H9 (cell line): ENCODE measurements around the gene BLNK. TPM values are rescaled to one million over a fixed set of nuclear protein-coding genes. Genes with fewer than 3 reads are reported as not detected.

Experiments used
- DNase-seq: peaks from one replicate; pipeline ENCODE4 v3.0.0-alpha.2; 2017
- H2AFZ ChIP-seq: one replicate; pipeline ENCODE4 v1.6.1; 2013; ENCODE audit warnings: mild to moderate bottlenecking, low read length, control low read depth, moderate library complexity
- H2AK5ac ChIP-seq: 2 replicates; pipeline ENCODE4 v1.6.1; 2013; ENCODE audit warnings: low read length, control low read depth, mixed read lengths; ENCODE audit not compliant: insufficient read length
- H2BK120ac ChIP-seq: one replicate; pipeline ENCODE4 v1.6.1; 2013; ENCODE audit warnings: low read depth, mild to moderate bottlenecking, low read length, control low read depth, inconsistent platforms; ENCODE audit not compliant: poor library complexity, severe bottlenecking
- H2BK12ac ChIP-seq: 2 replicates; pipeline ENCODE4 v1.6.1; 2013; ENCODE audit warnings: low read length, control low read depth, mixed read lengths, low read depth; ENCODE audit not compliant: insufficient read length
- H2BK15ac ChIP-seq: 2 replicates; pipeline ENCODE4 v1.6.1; 2013; ENCODE audit warnings: low read depth, low read length, control low read depth
- H2BK20ac ChIP-seq: one replicate; pipeline ENCODE4 v1.6.1; 2013; ENCODE audit warnings: low read depth, mild to moderate bottlenecking, low read length, control low read depth, inconsistent platforms; ENCODE audit not compliant: poor library complexity, severe bottlenecking
- H2BK5ac ChIP-seq: 2 replicates; pipeline ENCODE4 v1.6.1; 2013; ENCODE audit warnings: low read length, control low read depth, mixed read lengths; ENCODE audit not compliant: insufficient read length
- H3K14ac ChIP-seq: 2 replicates; pipeline ENCODE4 v1.6.1; 2013; ENCODE audit warnings: low read length, control low read depth; ENCODE audit not compliant: insufficient read depth
- H3K18ac ChIP-seq: 2 replicates; pipeline ENCODE4 v1.6.1; 2013; ENCODE audit warnings: low read depth, mild to moderate bottlenecking, mixed read lengths, low read length, control low read depth; ENCODE audit not compliant: insufficient read length
- H3K23ac ChIP-seq: 2 replicates; pipeline ENCODE4 v1.6.1; 2013; ENCODE audit warnings: low read length, control low read depth, mixed read lengths, low read depth; ENCODE audit not compliant: insufficient read length
- H3K23me2 ChIP-seq: 2 replicates; pipeline ENCODE4 v1.6.1; 2013; ENCODE audit warnings: low read depth, mild to moderate bottlenecking, mixed read lengths, low read length, control low read depth; ENCODE audit not compliant: insufficient read length, poor library complexity, severe bottlenecking
- H3K27ac ChIP-seq: 2 replicates; pipeline ENCODE4 v1.5.1; 2013; ENCODE audit warnings: low read length, control low read depth, mixed read lengths, low read depth; ENCODE audit not compliant: insufficient read length
- H3K27me3 ChIP-seq: 2 replicates; pipeline ENCODE4 v1.6.1; 2013; ENCODE audit warnings: low read length, control low read depth, inconsistent platforms; ENCODE audit not compliant: insufficient read depth
- H3K4ac ChIP-seq: 2 replicates; pipeline ENCODE4 v1.6.1; 2013; ENCODE audit warnings: low read depth, mild to moderate bottlenecking, control low read depth, inconsistent platforms, low read length, moderate library complexity
- H3K4me1 ChIP-seq: 2 replicates; pipeline ENCODE4 v1.6.1; 2013; ENCODE audit warnings: low read length, control low read depth, inconsistent platforms; ENCODE audit not compliant: insufficient read depth
- H3K4me2 ChIP-seq: 2 replicates; pipeline ENCODE4 v1.6.1; 2013; ENCODE audit warnings: low read length, control low read depth, mixed read lengths; ENCODE audit not compliant: insufficient read length, insufficient read depth
- H3K56ac ChIP-seq: 2 replicates; pipeline ENCODE4 v1.6.1; 2013; ENCODE audit warnings: low read depth, mild to moderate bottlenecking, mixed read lengths, low read length, control low read depth; ENCODE audit not compliant: insufficient read length
- H3K79me1 ChIP-seq: 2 replicates; pipeline ENCODE4 v1.6.1; 2013; ENCODE audit warnings: low read depth, mild to moderate bottlenecking, moderate library complexity, low read length, control low read depth, inconsistent platforms; ENCODE audit not compliant: insufficient read depth, poor library complexity, severe bottlenecking
- H3K79me2 ChIP-seq: 2 replicates; pipeline ENCODE4 v1.6.1; 2013; ENCODE audit warnings: low read length, control low read depth, inconsistent platforms; ENCODE audit not compliant: insufficient read depth
- H3K9ac ChIP-seq: 2 replicates; pipeline ENCODE4 v1.6.1; 2013; ENCODE audit warnings: low read length, control low read depth, mixed read lengths; ENCODE audit not compliant: insufficient read length; ENCODE audit errors: extremely low read depth
- H3K9me3 ChIP-seq: one replicate; pipeline ENCODE4 v1.6.1; 2013; ENCODE audit warnings: low read depth, low read length, inconsistent platforms; ENCODE audit not compliant: control insufficient read depth
- H3T11ph ChIP-seq: one replicate; pipeline ENCODE4 v1.6.1; 2013; ENCODE audit warnings: mild to moderate bottlenecking, low read length, control low read depth, inconsistent platforms
- H4K20me1 ChIP-seq: one replicate; pipeline ENCODE4 v1.6.1; 2013; ENCODE audit not compliant: control insufficient read depth, insufficient read length, insufficient read depth
- H4K5ac ChIP-seq: 2 replicates; pipeline ENCODE4 v1.6.1; 2013; ENCODE audit warnings: low read depth, mild to moderate bottlenecking, mixed read lengths, low read length, control low read depth; ENCODE audit not compliant: insufficient read length
- H4K8ac ChIP-seq: replicated peaks from 2 replicates; pipeline ENCODE4 v1.6.1; 2013; ENCODE audit warnings: low read length, control low read depth, mixed read lengths, low read depth; ENCODE audit not compliant: insufficient read length
- H4K91ac ChIP-seq: 2 replicates; pipeline ENCODE4 v1.6.1; 2013; ENCODE audit warnings: low read depth, mild to moderate bottlenecking, moderate library complexity, mixed read lengths, low read length, control low read depth; ENCODE audit not compliant: insufficient read length
- H3K27ac Mint-ChIP-seq, 3 experiments: 2 replicates in 2 of 3; 3 replicates in 1 of 3; pipeline ENCODE4 v1.8.0; 2020 to 2021; ENCODE audit warnings: mixed read lengths in 3 of 3, mild to moderate bottlenecking in 1 of 3, moderate library complexity in 1 of 3
- H3K27me3 Mint-ChIP-seq: 2 replicates; pipeline ENCODE4 v1.8.0; 2021; ENCODE audit warnings: low read depth, mild to moderate bottlenecking, moderate library complexity, mixed read lengths
- H3K36me3 Mint-ChIP-seq, 3 experiments: 2 replicates in 2 of 3; 3 replicates in 1 of 3; pipeline ENCODE4 v1.8.0; 2020 to 2021; ENCODE audit warnings: low read depth in 3 of 3, mixed read lengths in 3 of 3; ENCODE audit not compliant: insufficient read depth in 1 of 3
- H3K4me1 Mint-ChIP-seq, 2 experiments: 2 replicates each; pipeline ENCODE4 v1.8.0; 2020; ENCODE audit warnings: mixed read lengths in 2 of 2
- H3K4me3 Mint-ChIP-seq, 2 experiments: 2 replicates in 1 of 2; 3 replicates in 1 of 2; pipeline ENCODE4 v1.8.0; 2020 to 2021; ENCODE audit warnings: mild to moderate bottlenecking in 2 of 2, mixed read lengths in 2 of 2, moderate library complexity in 1 of 2
- H3K9me3 Mint-ChIP-seq, 2 experiments: 2 replicates in 1 of 2; 3 replicates in 1 of 2; pipeline ENCODE4 v1.8.0; 2020; ENCODE audit warnings: mild to moderate bottlenecking in 2 of 2, mixed read lengths in 2 of 2, moderate library complexity in 1 of 2
- CTCF ChIP-seq: fragments of 200-600 bp; sonication (generic); conservative IDR thresholded peaks from 3 replicates; pipeline ENCODE4 v1.8.0; 2021; ENCODE audit warnings: antibody characterized with exemption, mild to moderate bottlenecking
- WGBS: extraction: QIAGEN DNeasy Blood & Tissue Kit; methylation state at CpG from one replicate; pipeline ENCODE4 v1.1.7; 2013; ENCODE audit warnings: missing lambda C conversion rate, low lambda C conversion rate, mixed read lengths; ENCODE audit not compliant: insufficient read length; ENCODE audit errors: extremely low coverage; 5-methylcytosine and 5-hydroxymethylcytosine counted together
- total RNA-seq: library from RNA; stranded (reverse); gene quantifications from 2 replicates; pipeline ENCODE4 v1.2.1, GENCODE V29; 2021

Gene BLNK
- total RNA-seq, 1 experiment from 2014 or later = not detected

DNA sequence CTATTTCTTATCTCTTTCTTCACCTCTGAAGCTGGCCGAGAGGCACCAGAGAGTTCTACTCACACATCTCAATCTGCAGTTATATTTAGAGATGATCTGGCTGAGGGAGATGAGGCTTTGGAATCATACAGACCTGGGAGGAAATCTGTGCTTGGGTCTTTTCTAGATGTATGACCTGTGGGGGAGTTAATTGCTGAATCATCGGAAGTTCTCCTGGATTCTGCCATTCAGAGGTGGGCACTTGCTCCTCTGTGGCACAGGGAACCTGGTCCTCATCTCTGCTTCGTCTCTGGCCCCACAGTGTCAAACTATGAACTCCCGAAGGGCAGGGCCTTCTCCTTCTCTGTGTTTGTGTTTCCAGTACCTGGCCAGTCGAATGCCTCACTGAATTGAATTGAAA, 52.5 kb downstream of the BLNK start:
- Mint-ChIP-seq H3K27me3 (no peaks in the 10 kb centered on the region; the same call in 1 of the 2 replicates), H3K36me3 (no peaks in the 10 kb centered on the region; a peak in 1 of 7 replicates), H3K4me3 (no peak overlapping the region), H3K9me3 (no peaks in the 10 kb centered on the region), H3K4me1 (peaks cover 33 to 35% of the 10 kb centered on the region in 2 experiments), H3K27ac (no peak overlapping the region)
- Histone ChIP-seq H2BK12ac (no peak overlapping the region), H2AK5ac (no peak overlapping the region), H3K56ac (no peak overlapping the region), H3K27ac (no peak overlapping the region), H2BK20ac (no peak overlapping the region), H3K79me2 (no peaks in the 10 kb centered on the region), H3K27me3 (no peaks in the 10 kb centered on the region), H3K14ac (no peak overlapping the region), H3K4ac (no peak overlapping the region), H3K9me3 (no peaks in the 10 kb centered on the region), H3K79me1 (no peaks in the 10 kb centered on the region), H3K18ac (no peak overlapping the region), H4K8ac (no peak overlapping the region), H2BK5ac (no peak overlapping the region), H4K91ac (no peak overlapping the region), H3K4me1 (peaks cover 10% of the 10 kb centered on the region; the same call in 1 of the 2 replicates), H3T11ph (no peak overlapping the region), H3K4me2 (no peak overlapping the region), H3K9ac (no peak overlapping the region), H2BK120ac (no peak overlapping the region), H2AFZ (no peak overlapping the region), H4K20me1 (no peaks in the 10 kb centered on the region), H2BK15ac (no peak overlapping the region), H4K5ac (no peak overlapping the region), H3K23me2 (no peaks in the 10 kb centered on the region), H3K23ac (no peak overlapping the region)
- no peak for DNase-seq
- no peak for TF ChIP-seq CTCF
- no CpG with 5 or more reads among the region's 5 CpGs for WGBS
